Measurements from ENCODE around the gene CTLA4. TPM values are rescaled to one million over a fixed set of nuclear protein-coding genes. Genes with fewer than 3 reads are reported as not detected.

Gene CTLA4
- total and polyA plus RNA-seq, 9 of the 15 experiments (the other 6 are each of a cell fraction or from before 2014, with no cell fraction given), result 0.10 to 0.22 (median 0.11) TPM; not detected in 4

DNA sequence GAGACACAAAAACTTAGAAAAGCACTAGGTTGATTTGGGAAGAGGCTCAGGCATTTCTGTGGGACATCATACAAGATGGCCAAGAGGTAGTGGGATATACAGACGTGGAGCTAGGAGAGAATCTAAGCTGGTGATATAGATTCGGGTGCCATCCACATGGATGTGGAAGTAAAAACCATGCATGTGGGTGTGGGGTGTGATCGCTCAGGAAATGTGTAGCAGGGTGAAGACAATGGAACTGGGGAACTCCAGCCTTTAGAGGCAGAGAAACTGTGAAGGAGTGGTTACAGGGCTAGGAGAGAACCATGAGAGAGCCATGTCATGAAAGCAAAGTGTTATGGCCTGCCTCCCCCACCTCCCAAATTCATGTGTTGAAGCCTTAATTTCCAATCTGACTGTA, 43.0 kb upstream of the CTLA4 start:
- Histone ChIP-seq H2AFZ (ENCODE audit: low read depth, low read length) (no peak overlapping the region), H3K9me1 (ENCODE audit: control insufficient read depth, insufficient read depth, low read length) (no peaks in the 10 kb centered on the region), H3K27me3 (ENCODE audit: control insufficient read depth in 2 of 2, insufficient read depth in 2 of 2, low read length in 2 of 2) (peaks cover 0 to 13% of the 10 kb centered on the region in 2 experiments; a peak in 2 of 5 replicates), H3K4me1 (replicated peaks in 1 of 2; ENCODE audit: control insufficient read depth in 2 of 2, insufficient read depth in 2 of 2, low read length in 2 of 2) (no peaks in the 10 kb centered on the region), H3K4me3 (no peak overlapping the region), H3K79me2 (ENCODE audit: control insufficient read depth, insufficient read depth, low read length) (no peaks in the 10 kb centered on the region), H3K4me2 (ENCODE audit: insufficient read depth, low read length) (no peak overlapping the region), H3K36me3 (ENCODE audit: control insufficient read depth, insufficient read depth, low read length) (no peaks in the 10 kb centered on the region), H3K27ac (ENCODE audit: extremely low read depth, low read depth, low read length) (no peak overlapping the region), H3K9me3 (replicated peaks; ENCODE audit: control insufficient read depth, insufficient read depth, low read depth, low read length) (no peaks in the 10 kb centered on the region), H3K9ac (ENCODE audit: insufficient read depth in 1 of 2, low read depth in 2 of 2, low read length in 2 of 2) (no peak overlapping the region), H4K20me1 (replicated peaks; ENCODE audit: control insufficient read depth, insufficient read depth, low read length) (no peaks in the 10 kb centered on the region)
- ChIA-PET CTCF (ENCODE audit: low intra/inter-chr PET ratio) (no interaction called here), POLR2A (no interaction called here)
- ATAC-seq (no peak), DNase-seq (ENCODE audit: extremely low read depth in 1 of 4, low spot score in 3 of 4) (no peak), FAIRE-seq (no peak)
- TF ChIP-seq KLF1 (tag; IDR thresholded peaks at IDR 0.05) (no peak), MAFK (IDR thresholded peaks at IDR 0.05; ENCODE audit: low read length) (no peak), ZNF764 (CRISPR knock-in tag; IDR thresholded peaks at IDR 0.05; ENCODE audit: low read depth) (no peak), POLR2B (IDR thresholded peaks at IDR 0.05; ENCODE audit: low read depth, partially characterized antibody) (no peak), RBM39 (optimal IDR thresholded peaks at IDR 0.05; ENCODE audit: low read depth, low read length) (no peak)
- TF ChIP-seq, protein P1, sequence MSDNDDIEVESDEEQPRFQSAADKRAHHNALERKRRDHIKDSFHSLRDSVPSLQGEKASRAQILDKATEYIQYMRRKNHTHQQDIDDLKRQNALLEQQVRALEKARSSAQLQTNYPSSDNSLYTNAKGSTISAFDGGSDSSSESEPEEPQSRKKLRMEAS (CRISPR knock-in tag; IDR thresholded peaks at IDR 0.05), result no peak
- TF ChIP-seq, protein P2, sequence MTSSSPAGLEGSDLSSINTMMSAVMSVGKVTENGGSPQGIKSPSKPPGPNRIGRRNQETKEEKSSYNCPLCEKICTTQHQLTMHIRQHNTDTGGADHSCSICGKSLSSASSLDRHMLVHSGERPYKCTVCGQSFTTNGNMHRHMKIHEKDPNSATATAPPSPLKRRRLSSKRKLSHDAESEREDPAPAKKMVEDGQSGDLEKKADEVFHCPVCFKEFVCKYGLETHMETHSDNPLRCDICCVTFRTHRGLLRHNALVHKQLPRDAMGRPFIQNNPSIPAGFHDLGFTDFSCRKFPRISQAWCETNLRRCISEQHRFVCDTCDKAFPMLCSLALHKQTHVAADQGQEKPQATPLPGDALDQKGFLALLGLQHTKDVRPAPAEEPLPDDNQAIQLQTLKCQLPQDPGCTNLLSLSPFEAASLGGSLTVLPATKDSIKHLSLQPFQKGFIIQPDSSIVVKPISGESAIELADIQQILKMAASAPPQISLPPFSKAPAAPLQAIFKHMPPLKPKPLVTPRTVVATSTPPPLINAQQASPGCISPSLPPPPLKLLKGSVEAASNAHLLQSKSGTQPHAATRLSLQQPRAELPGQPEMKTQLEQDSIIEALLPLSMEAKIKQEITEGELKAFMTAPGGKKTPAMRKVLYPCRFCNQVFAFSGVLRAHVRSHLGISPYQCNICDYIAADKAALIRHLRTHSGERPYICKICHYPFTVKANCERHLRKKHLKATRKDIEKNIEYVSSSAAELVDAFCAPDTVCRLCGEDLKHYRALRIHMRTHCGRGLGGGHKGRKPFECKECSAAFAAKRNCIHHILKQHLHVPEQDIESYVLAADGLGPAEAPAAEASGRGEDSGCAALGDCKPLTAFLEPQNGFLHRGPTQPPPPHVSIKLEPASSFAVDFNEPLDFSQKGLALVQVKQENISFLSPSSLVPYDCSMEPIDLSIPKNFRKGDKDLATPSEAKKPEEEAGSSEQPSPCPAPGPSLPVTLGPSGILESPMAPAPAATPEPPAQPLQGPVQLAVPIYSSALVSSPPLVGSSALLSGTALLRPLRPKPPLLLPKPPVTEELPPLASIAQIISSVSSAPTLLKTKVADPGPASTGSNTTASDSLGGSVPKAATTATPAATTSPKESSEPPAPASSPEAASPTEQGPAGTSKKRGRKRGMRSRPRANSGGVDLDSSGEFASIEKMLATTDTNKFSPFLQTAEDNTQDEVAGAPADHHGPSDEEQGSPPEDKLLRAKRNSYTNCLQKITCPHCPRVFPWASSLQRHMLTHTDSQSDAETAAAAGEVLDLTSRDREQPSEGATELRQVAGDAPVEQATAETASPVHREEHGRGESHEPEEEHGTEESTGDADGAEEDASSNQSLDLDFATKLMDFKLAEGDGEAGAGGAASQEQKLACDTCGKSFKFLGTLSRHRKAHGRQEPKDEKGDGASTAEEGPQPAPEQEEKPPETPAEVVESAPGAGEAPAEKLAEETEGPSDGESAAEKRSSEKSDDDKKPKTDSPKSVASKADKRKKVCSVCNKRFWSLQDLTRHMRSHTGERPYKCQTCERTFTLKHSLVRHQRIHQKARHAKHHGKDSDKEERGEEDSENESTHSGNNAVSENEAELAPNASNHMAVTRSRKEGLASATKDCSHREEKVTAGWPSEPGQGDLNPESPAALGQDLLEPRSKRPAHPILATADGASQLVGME (CRISPR knock-in tag; IDR thresholded peaks at IDR 0.05), result no peak
- in situ Hi-C loops (cut with MboI), result loop anchor here (10.0 kb wide), 1 partner anchor 1250 kb away; no protein-coding TSS in a partner anchor
- WGBS (ENCODE audit: insufficient coverage, low coverage, missing lambda C conversion rate), result 5% methylated on average over 3 of the region's 3 CpGs
- intact Hi-C loops (cut with micrococcal nuclease), result no loop called here
- BruUV-seq (replicated peaks), result no TSS peak
